Colonic mucosa (tissue), 4 donors: ENCODE data around the gene SMIM5. TPM values are rescaled to one million over a fixed set of nuclear protein-coding genes. Genes with fewer than 3 reads are reported as not detected.

Source experiments
- DNase-seq: peaks from one replicate; pipeline ENCODE4 v3.0.0-alpha.2; 2020
- H3K27ac ChIP-seq: fragments of 200-600 bp; one replicate; pipeline ENCODE4 v1.8.0; 2021
- H3K27me3 ChIP-seq: fragments of 200-600 bp; one replicate; pipeline ENCODE4 v1.8.0; 2021
- H3K36me3 ChIP-seq: fragments of 200-600 bp; one replicate; pipeline ENCODE4 v1.8.0; 2021
- H3K4me1 ChIP-seq: fragments of 200-600 bp; one replicate; pipeline ENCODE4 v1.8.0; 2021; ENCODE audit warnings: mild to moderate bottlenecking
- H3K4me3 ChIP-seq: fragments of 200-600 bp; one replicate; pipeline ENCODE4 v1.8.0; 2021
- H3K9ac ChIP-seq, 2 donors: one replicate each; pipeline ENCODE4 v1.7.0; 2013; ENCODE audit warnings: control low read depth in 2 of 2, low read depth in 2 of 2, low read length in 2 of 2
- H3K9me3 ChIP-seq: fragments of 200-600 bp; one replicate; pipeline ENCODE4 v1.8.0; 2021
- CTCF ChIP-seq: fragments of 200-600 bp; IDR thresholded peaks from one replicate; pipeline ENCODE4 v1.8.0; 2022; ENCODE audit warnings: antibody characterized with exemption, mild to moderate bottlenecking
- intact Hi-C: fragments of 100-400 bp; cut with DNase I; formaldehyde crosslinking; loops from one replicate; pipeline ENCODE4 v1.14.1; 2022
- total RNA-seq, 2 donors: library from RNA; stranded (reverse); fragmentation: NEBNext Ultra II Directional in 1 of 2; extraction: Animal tissue kit (Norgen Biotek cat#: 25700) in 1 of 2; gene quantifications; one replicate each; pipeline ENCODE4 v1.2.1, GENCODE V29; 2021
- donor health status: healthy.
- donor health status: DM: no; HTN: no; CAD: no.
- donor health status: DM: no; HTN: no; CAD: no.

The SMIM5 gene
- total RNA-seq, 2 donors from 2014 or later = 5.1 to 39.9 TPM

DNA sequence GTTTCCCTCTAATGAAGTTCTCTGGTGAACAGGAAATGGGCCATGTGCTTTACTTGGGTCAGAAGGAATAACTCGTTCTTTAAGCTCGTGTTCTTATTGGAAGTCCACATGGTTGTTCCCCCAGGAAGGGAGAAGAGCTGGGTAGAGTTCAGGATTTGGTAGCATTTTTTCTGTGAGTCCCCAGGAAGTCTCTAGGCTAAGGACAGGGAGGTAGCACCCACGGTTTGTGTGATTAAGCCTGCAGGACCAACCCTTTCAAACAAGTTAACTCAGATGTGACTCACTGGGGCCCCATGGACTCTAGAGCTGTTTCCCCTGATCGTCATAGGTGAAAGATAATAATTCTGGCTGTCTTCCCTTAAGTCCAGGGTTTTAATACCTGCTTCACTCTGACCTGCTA is 50.3 kb downstream of the SMIM5 start:
- no peak for DNase-seq
- H3K27me3 ChIP-seq = no peaks in the 10 kb centered on the region
- intact Hi-C loops = no loop called here
- H3K36me3 ChIP-seq = no peaks in the 10 kb centered on the region
- no peak overlapping the region for H3K9ac ChIP-seq
- TF ChIP-seq CTCF = no peak
- peak overlapping the region; percentile 55 for H3K27ac ChIP-seq
- H3K9me3 ChIP-seq = no peaks in the 10 kb centered on the region
- peaks cover 8% of the 10 kb centered on the region for H3K4me1 ChIP-seq
- no peak overlapping the region for H3K4me3 ChIP-seq

GRCh38 chr17:75684249-75684648 is 51.0 kb downstream of the SMIM5 start:
- TF ChIP-seq CTCF = no peak
- no peak for DNase-seq
- Histone ChIP-seq H3K4me1 (peaks cover 6% of the 10 kb centered on the region), H3K27me3 (no peaks in the 10 kb centered on the region), H3K27ac (peak overlapping the region; percentile 55), H3K4me3 (no peak overlapping the region), H3K9me3 (no peaks in the 10 kb centered on the region), H3K9ac (no peak overlapping the region), H3K36me3 (no peaks in the 10 kb centered on the region)
- intact Hi-C loops = no loop called here

DNA sequence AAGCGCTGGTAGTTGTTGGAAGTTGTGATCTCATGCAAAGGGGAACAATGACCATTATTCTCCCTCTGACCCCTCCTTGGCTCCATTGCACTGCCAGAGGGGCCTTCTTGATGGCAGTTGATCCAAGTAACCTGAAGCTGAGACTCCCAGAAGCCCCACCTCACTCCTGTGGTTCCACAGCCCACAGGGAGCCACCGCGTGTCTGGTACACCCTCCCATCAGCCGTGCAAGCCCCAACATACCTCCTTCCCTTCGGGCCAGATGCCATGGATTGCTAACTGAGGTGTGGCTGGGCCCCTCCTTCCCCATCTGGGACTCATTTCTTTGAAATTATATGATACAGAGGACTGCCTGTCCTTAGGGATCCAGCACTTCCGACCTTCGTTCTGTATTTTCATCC is 51.7 kb downstream of the SMIM5 start:
- H3K9ac ChIP-seq = peak overlapping the region in 1 of 2 donors; percentile 35
- H3K4me1 ChIP-seq = peaks cover 3% of the 10 kb centered on the region

DNA sequence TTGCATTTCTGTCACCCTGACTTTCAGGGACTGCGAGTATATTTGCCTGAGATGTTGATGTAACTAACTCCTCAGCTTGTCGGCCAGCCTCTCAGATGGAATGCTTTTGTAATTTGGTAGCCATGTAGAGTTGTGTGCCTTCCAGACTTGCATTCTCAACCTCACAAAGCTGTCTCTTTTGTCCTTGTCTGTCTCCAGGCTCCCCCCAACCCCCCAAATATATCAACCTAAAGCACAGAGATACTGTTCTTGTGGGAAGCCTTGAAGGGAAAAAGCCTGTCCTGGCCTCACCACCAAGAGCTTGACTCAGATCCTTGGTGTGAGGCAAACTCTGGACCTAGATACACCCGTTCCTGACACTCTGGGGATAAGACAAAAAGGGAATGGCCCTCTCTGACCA is 52.3 kb downstream of the SMIM5 start:
- intact Hi-C loops = no loop called here
- no peaks in the 10 kb centered on the region for H3K27me3 ChIP-seq
- peaks cover 3% of the 10 kb centered on the region for H3K4me1 ChIP-seq
- TF ChIP-seq CTCF = no peak
- H3K9me3 ChIP-seq = no peaks in the 10 kb centered on the region
- DNase-seq = no peak
- peak overlapping the region; percentile 55 for H3K27ac ChIP-seq
- no peaks in the 10 kb centered on the region for H3K36me3 ChIP-seq
- no peak overlapping the region for H3K4me3 ChIP-seq
- H3K9ac ChIP-seq = peak overlapping the region in 1 of 2 donors; percentile 35

More for the DNA sequence above, 51.7 kb downstream of the SMIM5 start:
- no peak for TF ChIP-seq CTCF
- intact Hi-C loops = no loop called here
- DNase-seq = peak; percentile 64
- Histone ChIP-seq H3K9me3 (no peaks in the 10 kb centered on the region), H3K36me3 (no peaks in the 10 kb centered on the region), H3K4me3 (no peak overlapping the region), H3K27me3 (no peaks in the 10 kb centered on the region), H3K27ac (peak overlapping the region; percentile 55)

DNA sequence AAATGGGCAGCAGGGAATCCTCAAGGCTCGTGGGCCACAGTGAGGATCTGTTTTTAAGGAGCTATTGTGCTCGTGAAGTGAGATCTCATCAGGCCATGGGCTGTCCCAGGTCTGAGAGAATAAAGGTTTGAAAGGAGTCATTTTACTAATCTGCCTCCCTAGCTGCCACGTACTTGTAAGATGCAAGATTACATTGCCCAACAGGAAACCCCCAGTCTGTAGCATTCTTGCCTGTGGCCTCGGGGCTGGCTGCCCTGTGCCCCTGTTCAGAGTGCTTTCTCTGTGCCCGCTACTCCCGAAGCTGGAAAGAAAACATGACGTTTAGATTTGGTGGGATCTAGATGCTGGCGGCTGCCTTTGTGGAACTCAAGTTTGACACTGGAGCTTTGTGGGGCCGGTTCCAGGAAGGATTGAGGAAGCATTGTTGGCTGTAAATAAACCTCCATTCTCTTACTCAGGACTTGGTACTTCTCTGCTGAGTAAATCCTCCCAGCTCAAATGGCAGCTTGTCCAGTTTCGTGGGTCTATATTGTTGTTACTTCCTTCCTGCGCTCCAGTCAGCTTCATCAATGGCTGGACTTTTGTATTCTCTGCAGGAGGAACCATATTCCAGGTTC is 55.1 kb downstream of the SMIM5 start:
- Histone ChIP-seq H3K9me3 (no peaks in the 10 kb centered on the region), H3K27me3 (no peaks in the 10 kb centered on the region), H3K36me3 (no peaks in the 10 kb centered on the region), H3K9ac (peak overlapping the region; percentile 14 to 44), H3K4me1 (peaks cover 3% of the 10 kb centered on the region), H3K27ac (peak overlapping the region; percentile 45), H3K4me3 (no peak overlapping the region)
- DNase-seq = no peak
- TF ChIP-seq CTCF = no peak
- intact Hi-C loops = no loop called here
